Measurements from ENCODE around the gene THRB.
A peak's percentile ranks its signal among the peaks of the same experiment; 100 is the strongest.

Gene THRB

DNA sequence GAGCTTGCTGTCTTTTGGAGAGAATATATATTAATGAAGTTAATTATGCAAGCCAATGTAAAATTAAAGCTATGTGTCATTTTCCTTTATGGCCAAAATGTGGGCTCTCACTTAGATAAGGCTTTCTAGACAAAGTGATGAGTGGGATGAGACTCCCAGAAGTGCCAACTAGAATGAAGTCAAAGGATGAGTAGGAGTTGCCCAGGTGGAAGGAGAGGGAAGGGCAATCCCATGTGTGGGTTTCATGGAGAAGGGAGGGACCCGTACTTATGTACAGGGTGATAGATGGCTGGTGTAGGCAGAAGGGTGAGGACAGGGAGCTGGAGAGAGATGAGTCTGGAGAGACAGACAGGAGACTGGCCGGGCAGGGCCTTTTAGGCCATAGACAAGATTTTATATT, 239.2 kb downstream of the THRB start:
- Histone ChIP-seq H3K4me3 (no peak overlapping the region), H3K27ac (no peak overlapping the region)
- TF ChIP-seq, protein P1, sequence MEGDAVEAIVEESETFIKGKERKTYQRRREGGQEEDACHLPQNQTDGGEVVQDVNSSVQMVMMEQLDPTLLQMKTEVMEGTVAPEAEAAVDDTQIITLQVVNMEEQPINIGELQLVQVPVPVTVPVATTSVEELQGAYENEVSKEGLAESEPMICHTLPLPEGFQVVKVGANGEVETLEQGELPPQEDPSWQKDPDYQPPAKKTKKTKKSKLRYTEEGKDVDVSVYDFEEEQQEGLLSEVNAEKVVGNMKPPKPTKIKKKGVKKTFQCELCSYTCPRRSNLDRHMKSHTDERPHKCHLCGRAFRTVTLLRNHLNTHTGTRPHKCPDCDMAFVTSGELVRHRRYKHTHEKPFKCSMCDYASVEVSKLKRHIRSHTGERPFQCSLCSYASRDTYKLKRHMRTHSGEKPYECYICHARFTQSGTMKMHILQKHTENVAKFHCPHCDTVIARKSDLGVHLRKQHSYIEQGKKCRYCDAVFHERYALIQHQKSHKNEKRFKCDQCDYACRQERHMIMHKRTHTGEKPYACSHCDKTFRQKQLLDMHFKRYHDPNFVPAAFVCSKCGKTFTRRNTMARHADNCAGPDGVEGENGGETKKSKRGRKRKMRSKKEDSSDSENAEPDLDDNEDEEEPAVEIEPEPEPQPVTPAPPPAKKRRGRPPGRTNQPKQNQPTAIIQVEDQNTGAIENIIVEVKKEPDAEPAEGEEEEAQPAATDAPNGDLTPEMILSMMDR (IDR thresholded peaks at IDR 0.05), result no peak
- DNase-seq (ENCODE audit: low spot score), result no peak

DNA sequence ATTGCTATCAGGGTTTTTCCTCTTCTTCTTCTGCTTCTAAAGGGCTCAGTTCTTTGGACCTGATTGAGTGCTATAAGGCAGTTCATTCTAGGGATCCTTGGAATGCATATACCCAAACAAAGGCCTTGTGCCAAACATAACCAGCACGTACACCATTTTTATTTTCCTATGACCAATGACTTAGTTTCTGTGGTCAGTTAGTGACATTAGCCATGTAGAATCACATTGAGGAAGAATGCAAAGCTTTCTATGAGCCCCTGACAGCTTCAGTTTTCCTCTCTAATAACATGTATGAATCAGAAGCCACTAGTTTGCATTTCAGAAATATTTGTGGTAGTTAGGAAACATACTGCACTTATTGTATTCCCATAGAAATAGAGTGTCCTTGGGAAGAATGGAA, 240.0 kb downstream of the THRB start:
- no peak for DNase-seq (ENCODE audit: low spot score)
- Histone ChIP-seq H3K27ac (no peak overlapping the region), H3K4me3 (no peak overlapping the region)
- TF ChIP-seq, protein P1 (IDR thresholded peaks at IDR 0.05), result no peak

DNA sequence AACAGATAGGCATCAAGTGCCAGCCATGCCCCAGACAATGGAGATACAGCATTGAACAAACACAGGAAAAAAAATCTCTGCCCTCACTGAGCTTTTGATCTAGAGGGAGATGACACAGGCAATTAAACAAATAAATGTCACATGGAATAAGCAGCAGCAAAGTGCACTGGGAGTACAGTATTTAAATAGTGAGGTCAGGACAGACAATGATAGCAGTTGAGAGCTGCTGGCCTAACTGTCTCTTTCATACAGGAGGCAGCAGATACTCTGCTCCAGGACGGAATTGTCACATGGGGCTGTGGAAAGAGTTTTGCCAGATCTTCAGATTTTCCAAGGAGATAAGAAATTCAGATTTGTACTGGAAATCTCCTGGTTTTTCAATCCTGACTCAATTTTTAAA, 241.3 kb downstream of the THRB start:
- no peak for DNase-seq (ENCODE audit: low spot score)
- Histone ChIP-seq H3K27ac (no peak overlapping the region), H3K4me3 (no peak overlapping the region)
- TF ChIP-seq, protein P1 (IDR thresholded peaks at IDR 0.05), result no peak

DNA sequence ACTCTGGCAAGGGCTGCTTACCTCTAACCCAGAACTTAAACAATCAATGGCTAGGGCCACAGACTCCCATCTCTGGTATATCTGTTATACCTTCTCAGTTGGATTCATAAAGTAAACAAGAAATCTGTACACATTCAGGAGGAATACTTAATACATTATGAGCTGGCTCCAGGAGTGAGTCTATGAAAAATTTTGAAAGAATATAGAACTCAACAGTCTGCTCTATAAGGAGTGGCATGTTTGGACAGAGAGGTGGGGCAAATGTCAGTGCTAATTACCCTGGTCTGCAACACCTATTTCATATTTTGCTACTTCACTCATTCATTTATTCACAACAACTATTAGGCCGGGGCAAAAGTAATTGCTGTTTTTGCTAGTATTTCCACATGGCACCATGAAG, 245.1 kb downstream of the THRB start:
- TF ChIP-seq, protein P1 (IDR thresholded peaks at IDR 0.05), result no peak
- Histone ChIP-seq H3K27ac (no peak overlapping the region), H3K4me3 (no peak overlapping the region)
- no peak for DNase-seq (ENCODE audit: low spot score)

DNA sequence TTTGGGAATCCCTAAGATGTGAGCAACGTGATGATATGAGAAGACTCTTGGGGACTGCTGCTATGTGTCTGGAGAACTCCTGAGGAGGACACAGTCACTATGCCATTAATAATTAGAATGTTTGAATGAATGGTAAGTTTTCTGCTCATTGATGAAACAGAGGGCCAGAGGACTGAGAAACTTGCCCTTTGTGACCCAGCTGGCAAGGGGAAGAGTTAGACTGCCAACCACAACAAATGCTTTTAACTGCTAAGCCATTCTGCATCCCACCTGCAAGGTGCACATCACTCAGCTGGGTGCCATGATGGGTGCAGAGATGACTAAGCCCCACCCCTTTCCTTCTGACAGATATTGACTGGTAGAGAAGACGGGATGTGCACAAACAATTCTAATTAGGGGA, 249.6 kb downstream of the THRB start:
- DNase-seq (ENCODE audit: low spot score), result no peak
- TF ChIP-seq, protein P1 (IDR thresholded peaks at IDR 0.05), result no peak
- Histone ChIP-seq H3K4me3 (no peak overlapping the region), H3K27ac (no peak overlapping the region)

DNA sequence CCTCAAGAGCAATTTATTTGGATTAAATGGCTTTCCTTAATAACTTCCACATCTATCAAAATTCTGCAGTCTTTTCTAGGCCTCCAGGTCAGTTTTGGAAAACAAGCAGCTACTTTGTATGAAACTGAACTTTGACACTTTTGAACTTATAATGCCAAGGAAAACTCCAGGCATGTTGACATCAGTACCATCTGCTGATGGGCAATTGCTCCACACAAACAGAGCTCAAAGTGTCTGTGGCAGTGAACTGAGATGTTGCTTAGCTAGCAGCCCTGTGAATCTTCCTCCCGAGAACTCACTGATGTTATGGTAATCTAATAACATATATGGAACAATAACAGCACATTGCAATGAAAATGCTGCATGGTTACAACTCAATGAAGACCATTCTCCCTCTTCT, 250.2 kb downstream of the THRB start:
- no peak for DNase-seq (ENCODE audit: low spot score)
- Histone ChIP-seq H3K4me3 (no peak overlapping the region), H3K27ac (no peak overlapping the region)
- TF ChIP-seq, protein P1 (IDR thresholded peaks at IDR 0.05), result no peak

DNA sequence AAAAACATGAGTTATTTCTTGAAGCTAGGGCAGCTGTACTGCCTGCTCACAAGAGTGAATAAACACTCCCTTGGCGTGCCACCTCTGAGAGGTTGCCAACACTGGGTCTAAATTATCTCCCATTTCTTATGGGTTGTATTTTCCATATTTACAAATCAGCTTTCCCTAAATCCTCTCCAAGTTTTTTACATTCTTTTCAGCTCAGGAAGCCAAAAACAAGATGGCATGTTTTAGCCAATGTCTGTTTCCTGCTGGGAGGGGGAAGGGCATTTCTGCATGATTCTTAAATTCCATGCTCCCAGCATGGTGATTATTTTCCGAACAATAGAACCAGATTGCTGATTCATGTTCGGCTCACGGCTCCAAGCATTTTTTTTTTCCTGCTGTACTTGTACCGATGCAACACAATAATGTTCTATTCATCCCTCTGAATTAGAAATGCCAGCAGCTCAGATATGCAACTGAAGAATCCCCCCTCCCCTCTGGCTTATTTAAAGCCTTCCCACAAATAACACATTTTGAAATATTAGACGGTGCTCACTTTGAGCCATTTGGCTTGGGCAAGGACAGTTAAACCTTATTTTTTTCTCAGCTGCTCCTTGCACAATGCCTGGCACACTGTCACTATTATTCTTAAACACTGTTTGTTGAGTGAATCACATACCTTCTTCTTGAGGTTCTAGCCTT, 252.5 kb downstream of the THRB start:
- no peak for DNase-seq (ENCODE audit: low spot score)
- peak overlapping the region; percentile 24 for H3K4me3 ChIP-seq
- H3K27ac ChIP-seq, result peak overlapping the region in 1 of 2 donors; percentile 70
- TF ChIP-seq, protein P1 (IDR thresholded peaks at IDR 0.05), result no peak

Data from coronary artery (tissue), 2 donors.